Right lobe of liver (tissue), 4 donors: ENCODE data around the gene OSCP1.

ENCODE experiments used
- CTCF ChIP-seq, 4 donors: fragments of 200-600 bp in 3 of 4; fragments of 450-650 bp in 1 of 4; IDR thresholded peaks; one replicate each; pipeline versions ENCODE4 v1.5.1 to v1.8.0; 2016 to 2022; ENCODE audit warnings: antibody characterized with exemption in 4 of 4, mild to moderate bottlenecking in 2 of 4
- POLR2A ChIP-seq: fragments of 450-650 bp; IDR thresholded peaks from one replicate; pipeline ENCODE4 v1.6.1; 2017; ENCODE audit warnings: antibody characterized with exemption, mild to moderate bottlenecking
- donor health status: DM: no; HTN: no; CAD: no.
- donor health status: DM: no; HTN: no; CAD: no.
- donor health status: DM: no; HTN: yes; CAD: no.

- TF ChIP-seq POLR2A (no peak), CTCF (IDR thresholded peaks at IDR 0.05) (no peak)
Observed at GRCh38 chr1:36487906-36488305, 37.7 kb upstream of the OSCP1 start.
